SIG-M5 treated with dmso at 0.1 percent for 504 hours (cell line): ENCODE measurements around the gene IFFO2.

Experiments
- DNase-seq: peaks from one replicate; lab custom pipeline; 2025; ENCODE audit not compliant: unreplicated experiment; lab: John Stamatoyannopoulos, UW

The IFFO2 gene

DNA sequence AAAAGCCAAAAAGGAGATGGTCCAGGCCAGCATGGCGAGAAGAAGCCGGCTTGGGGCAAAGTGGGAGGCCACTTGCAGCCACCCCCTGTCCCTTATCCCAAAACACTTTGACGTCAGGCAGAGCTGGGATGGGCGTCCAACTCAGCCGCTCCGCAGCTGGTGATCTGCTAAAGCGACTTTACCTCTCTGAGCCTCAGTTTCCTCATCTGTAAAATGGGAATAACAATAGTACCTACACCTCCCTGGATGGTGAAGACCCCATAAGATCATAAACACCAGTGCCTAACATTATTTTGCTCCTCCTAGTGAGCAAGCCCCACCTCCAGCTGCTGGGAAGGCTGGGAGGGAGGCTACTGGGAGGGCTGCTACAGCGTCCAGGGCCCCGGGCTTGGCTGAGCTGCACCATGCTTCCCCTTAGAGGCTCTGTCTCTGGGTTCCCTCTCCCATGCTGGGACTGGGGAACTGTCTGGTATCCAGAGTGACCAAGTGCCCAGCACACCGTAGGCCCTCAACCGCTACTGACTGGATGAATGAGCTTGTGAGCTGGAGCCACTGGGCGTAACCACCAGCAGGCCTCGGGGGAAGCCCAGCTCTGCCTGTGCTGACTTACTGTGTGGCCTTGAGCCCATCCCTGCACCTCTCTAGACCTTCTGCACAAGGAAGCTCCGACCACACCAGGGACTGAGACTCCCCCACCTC, 18.3 kb downstream of the IFFO2 start:
- DNase-seq, result no peak

DNA sequence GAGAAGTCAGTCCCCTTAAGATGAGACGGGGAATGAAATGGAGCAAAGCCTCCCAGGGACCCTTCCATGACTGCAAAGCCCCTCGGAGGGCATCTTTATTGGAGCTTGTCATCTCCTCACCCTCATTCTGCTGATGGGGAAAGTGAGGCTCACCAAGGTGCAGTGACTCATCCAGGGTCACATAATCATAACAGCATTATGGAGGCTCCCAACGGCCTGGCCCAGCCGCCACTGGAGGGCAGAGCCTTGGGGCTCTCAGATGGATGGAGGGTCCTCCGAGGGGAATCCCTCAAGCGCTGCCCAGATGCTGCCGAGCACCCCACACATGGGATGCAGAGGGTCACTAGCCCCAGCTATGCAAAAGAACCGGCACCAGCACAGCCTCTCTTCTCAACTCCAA, 18.9 kb downstream of the IFFO2 start:
- DNase-seq, result no peak

DNA sequence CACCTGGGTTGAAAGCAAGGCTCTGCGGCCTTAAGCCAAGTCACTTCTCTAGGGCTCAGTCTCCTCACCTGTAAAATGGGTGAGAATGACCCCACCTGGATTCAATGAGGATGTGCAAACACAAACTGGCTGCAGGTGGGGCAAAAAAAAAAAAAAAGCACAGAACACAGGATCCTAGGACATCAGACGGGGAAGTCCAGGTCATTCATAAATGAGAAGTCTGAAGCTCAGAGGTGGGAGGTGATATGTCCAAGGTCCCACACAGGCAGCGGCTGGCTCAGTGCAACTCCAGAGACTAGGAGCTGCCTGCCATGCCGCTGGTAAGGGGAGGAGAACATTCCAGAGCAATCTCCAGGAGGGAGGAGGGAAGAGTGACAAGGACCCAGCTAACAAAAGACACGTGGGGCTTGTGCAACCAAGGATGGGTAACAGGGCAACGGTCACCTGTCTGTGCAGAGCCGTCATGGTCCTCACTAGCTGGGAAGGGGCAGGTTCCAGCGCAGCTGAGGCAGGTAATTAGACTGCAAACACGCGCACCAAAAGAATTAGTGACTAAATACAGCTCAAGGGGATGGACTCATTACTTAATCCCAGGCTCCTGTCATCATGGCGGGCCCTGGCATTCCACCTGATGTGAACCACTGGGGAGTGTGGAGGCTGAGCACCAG, 19.5 kb downstream of the IFFO2 start:
- DNase-seq, result no peak

DNA sequence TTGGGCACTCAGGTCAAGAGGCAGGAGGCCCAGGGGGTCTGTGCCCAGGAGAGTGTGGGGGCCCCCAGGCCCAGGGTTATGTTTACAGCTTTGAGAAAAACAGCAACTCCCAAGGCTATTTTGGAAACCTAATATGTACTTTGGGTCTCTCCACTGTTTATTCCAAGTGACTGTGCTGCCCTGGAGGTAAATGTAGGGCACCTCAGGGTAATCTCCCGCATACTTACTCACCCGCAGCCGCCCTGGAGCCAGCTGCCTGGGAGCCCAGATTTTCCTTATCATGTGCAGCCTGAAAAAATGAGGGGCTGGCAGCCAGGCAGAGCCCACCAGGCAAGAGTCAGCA, 20.0 kb downstream of the IFFO2 start:
- DNase-seq, result no peak

DNA sequence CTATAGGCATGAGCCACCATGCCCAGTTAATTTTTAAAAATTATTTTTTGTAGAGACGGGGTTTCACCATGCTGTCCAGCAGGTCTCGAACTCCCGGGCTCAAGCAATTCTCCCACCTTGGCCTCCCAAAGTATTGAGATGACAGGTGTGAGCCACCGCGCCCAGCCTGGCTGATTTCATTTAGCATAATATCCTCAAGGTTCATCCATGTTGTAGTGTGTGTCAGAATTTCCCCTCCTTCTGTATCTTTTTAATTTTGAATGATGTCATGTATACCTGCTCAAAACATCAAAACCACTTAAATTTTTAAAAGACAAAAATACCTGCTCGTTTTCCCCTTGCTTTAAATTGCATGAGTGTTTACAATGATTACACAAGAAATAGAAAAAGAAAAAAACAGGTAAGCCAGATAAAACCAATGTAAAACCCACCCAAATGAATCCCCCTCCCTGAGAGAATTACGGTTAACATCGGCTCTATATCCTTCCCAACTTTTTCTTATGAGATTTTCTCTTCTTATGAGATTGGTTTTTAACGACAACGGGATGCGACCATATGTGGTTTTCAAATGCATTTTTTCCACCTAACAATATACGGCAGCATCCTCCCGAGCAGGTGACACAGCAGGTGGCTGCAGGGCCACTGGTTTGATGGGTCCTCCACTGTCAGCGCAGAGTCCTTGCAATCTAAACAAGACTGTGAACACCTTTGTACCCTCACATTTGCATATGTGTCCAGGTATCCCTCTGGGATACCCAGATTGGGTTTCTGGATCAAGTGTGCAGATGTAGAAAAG, 22.1 kb downstream of the IFFO2 start:
- no peak for DNase-seq

DNA sequence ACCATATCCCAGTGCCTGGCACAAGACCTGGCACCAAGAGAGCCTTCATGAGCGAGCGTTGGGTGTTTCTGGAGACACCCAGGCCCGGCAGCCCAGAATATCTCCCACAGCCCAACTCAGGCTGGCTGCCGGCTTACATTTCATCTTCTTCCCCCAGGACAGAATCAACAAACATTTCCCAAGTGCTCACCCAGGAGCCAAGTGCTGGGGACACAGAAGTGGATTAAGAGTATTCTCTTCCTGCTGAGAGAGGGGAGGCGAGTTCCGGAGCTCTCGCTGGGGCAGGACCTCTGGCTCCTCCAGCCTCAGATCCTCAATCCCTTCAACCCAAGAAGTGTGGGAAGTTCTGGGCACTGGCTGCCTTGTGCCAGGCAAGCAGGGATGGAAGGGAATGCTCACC, 23.6 kb downstream of the IFFO2 start:
- DNase-seq, result no peak

- no peak for DNase-seq
Measured at GRCh38 chr1:18932387-18932786, 24.1 kb downstream of the IFFO2 start.

DNA sequence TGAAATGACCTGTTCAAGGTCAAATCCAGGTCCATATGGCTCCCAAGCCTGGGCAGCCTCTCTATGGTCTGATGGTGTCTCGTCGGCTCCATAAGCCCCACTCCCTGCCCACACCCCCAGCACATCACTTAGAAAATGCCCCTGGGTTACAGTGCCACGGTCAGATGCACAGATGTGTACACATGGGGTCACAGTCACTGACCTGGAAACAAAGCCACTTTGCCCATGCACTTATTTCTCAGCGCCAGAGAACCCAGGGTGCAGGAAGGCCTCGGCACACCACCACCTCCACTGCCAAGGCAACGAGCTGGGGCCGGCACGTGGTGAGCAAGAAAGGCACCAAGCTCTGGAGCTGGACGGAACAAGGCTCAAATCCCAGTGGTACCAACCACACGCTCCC, 24.7 kb downstream of the IFFO2 start:
- no peak for DNase-seq

GRCh38 chr1:18929686-18930085, 26.8 kb downstream of the IFFO2 start:
- DNase-seq, result no peak

DNA sequence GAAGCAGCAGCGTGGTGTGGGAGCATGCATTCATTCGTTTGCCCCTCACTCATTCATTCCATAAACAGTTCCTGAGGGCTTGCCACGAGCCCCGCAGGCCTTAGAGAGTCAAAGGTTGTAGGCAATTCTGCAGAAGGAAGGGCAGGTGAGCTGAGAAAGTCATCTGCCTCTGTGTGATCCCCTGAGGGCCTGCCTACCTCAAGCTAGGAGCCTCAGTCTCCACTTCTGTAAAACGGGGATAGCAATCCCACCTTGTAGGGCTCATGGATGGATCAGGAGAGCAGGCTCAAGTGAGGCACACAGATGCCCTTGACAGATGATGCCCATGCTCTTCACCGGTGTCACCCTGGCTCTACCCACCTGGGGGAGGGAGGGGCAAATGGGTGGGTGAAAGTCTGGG, 27.5 kb downstream of the IFFO2 start:
- DNase-seq, result no peak

GRCh38 chr1:18928406-18928805, 28.1 kb downstream of the IFFO2 start:
- no peak for DNase-seq

GRCh38 chr1:18927654-18928272, 28.7 kb downstream of the IFFO2 start:
- peak; percentile 63 for DNase-seq

GRCh38 chr1:18927082-18927653, 29.3 kb downstream of the IFFO2 start:
- no peak for DNase-seq

DNA sequence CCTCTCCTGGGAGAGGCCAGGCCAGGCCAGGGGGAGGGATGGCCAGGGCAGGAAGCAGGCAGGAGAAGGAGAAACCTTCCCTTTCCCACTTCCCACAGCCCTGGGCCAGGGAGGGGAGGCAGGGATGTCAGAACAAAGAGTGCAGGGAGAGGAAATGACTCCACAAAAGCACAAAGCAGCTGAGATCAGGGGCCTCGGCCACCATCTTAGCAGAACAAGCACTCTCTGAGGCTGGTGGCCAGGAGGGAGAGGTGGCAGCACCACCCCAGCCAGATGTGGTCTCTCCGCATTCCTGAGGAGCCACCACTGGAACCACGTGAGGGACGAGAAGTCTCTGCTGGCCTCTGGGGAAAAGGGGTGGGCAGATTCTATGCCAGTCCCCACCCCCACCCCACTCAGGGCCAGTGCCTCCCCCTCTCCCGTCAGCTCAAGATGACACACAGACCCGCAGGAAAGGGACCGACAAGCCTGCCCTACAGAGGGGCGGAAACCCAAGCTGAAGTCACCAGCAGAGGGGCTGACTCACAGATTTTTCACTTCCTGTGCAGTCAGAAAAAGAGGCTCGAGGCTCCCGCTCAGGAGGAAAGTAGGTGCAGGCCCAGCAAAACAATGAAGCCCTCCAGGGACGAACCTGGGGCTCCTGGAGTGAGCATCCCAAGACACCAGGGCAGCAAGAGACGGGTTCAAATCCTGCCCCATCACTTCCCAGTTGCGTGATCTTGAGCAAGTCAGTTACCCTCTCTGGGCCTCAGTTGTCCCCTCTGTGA, 30.0 kb downstream of the IFFO2 start:
- DNase-seq, result peak; percentile 81

DNA sequence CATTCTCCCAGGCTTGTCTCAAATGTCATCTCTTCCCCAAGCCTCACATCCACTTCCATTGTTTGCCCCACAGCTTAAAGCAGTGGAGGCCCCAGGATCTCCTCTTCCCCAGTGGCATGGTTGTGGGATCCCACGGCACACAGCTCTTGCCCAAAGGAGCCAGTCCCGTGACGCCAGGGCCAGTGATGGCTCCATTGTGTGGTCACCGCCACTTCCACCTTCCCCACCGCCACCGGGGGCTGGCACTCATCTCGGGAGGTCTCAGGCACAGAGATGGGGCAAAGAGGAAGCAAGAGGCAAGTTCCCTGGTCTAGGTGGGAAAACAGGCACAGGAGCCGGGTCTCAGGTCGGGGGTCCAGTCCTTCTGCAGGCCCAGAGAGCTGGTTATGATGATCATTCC, 31.2 kb downstream of the IFFO2 start:
- DNase-seq, result no peak

GRCh38 chr1:18924221-18924691, 32.2 kb downstream of the IFFO2 start:
- no peak for DNase-seq

DNA sequence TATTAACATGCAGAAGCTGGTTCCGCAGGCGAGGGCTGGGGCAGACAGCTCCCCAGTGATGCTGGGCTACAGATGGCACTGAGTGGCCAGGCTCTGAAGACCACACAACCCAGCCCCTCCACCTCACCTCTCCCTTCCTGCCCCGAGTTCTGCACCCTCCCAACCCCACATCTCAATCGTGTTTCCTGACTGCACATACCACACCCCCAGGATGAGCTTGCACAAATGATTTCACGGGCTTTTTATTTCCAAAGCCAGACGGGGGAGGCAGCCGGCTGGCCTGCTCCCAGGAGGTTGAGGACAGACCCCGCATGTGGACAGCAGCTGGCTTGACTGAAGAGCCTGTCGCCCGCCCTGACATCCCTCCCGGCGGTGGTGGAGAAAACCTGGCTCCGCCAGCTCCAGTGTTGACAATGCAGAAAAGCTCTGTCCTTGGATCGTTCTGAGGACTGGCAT, 32.7 kb downstream of the IFFO2 start:
- no peak for DNase-seq

GRCh38 chr1:18922848-18923755, 33.4 kb downstream of the IFFO2 start:
- DNase-seq, result no peak

DNA sequence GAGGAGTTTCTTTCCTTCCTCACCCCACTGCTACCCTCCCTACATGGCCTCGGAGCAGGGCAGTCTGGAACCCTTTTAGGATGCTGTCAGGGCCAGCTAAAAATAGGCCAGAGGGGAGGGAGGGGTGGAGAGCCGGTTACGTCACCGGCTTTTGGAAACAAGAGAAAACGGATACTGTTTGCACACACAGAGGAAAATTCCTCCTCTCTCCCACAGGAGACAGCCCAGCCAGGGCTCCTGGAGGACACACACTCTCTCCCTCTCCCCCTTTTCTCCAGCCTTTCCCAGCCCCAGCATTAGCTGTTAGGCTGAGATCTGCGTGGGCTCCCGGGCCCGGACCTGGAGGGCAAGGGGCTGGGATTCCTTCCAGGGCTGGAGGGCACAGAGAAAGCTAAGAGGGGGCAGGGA, 34.2 kb downstream of the IFFO2 start:
- DNase-seq, result no peak
